BJ (cell line): ENCODE measurements around the gene DENND1A. TPM values are rescaled to one million over a fixed set of nuclear protein-coding genes. Genes with fewer than 3 reads are reported as not detected.

Source experiments
- CTCF ChIA-PET: fragments of 350-600 bp; formaldehyde crosslinking; extraction: SDS; loops from one replicate; lab custom pipeline; 2021; ENCODE audit warnings: antibody characterized with exemption, inconsistent platforms; lab: Yijun Ruan, JAX
- POLR2A ChIA-PET: fragments of 300-600 bp; sonication (Branson Sonifier 250); formaldehyde crosslinking; extraction: SDS; loops from one replicate; lab custom pipeline; 2021; ENCODE audit warnings: antibody characterized with exemption; lab: Charles Lee
- DNase-seq: peaks from one replicate; pipeline ENCODE4 v3.0.0-alpha.2; 2011; ENCODE audit warnings: low read depth
- H3K27me3 ChIP-seq: 2 replicates; pipeline ENCODE4 v1.6.0; 2011; ENCODE audit warnings: low read length; ENCODE audit not compliant: control insufficient read depth, insufficient read depth
- H3K36me3 ChIP-seq: 2 replicates; pipeline ENCODE4 v1.5.1; 2011; ENCODE audit warnings: low read length; ENCODE audit not compliant: control insufficient read depth, insufficient read depth
- H3K4me3 ChIP-seq: 2 replicates; pipeline ENCODE4 v1.5.1; 2011; ENCODE audit warnings: low read depth, mild to moderate bottlenecking, control low read depth, low read length
- polyA plus RNA-seq: library from polyadenylated mRNA; depleted of rRNA; stranded (reverse); fragments of >200 nt; gene quantifications from 2 replicates; pipeline ENCODE4 v1.2.3, GENCODE V29; 2011
- TF ChIP-seq, protein P1 (sequence below): IDR thresholded peaks from 2 replicates; pipeline ENCODE4 v1.5.1; 2011; ENCODE audit warnings: low read depth, mild to moderate bottlenecking, control low read depth, inconsistent platforms, low read length, moderate library complexity; ENCODE audit not compliant: insufficient read depth

Gene DENND1A
- polyA plus RNA-seq, 1 experiment, result 24.0 TPM

DNA sequence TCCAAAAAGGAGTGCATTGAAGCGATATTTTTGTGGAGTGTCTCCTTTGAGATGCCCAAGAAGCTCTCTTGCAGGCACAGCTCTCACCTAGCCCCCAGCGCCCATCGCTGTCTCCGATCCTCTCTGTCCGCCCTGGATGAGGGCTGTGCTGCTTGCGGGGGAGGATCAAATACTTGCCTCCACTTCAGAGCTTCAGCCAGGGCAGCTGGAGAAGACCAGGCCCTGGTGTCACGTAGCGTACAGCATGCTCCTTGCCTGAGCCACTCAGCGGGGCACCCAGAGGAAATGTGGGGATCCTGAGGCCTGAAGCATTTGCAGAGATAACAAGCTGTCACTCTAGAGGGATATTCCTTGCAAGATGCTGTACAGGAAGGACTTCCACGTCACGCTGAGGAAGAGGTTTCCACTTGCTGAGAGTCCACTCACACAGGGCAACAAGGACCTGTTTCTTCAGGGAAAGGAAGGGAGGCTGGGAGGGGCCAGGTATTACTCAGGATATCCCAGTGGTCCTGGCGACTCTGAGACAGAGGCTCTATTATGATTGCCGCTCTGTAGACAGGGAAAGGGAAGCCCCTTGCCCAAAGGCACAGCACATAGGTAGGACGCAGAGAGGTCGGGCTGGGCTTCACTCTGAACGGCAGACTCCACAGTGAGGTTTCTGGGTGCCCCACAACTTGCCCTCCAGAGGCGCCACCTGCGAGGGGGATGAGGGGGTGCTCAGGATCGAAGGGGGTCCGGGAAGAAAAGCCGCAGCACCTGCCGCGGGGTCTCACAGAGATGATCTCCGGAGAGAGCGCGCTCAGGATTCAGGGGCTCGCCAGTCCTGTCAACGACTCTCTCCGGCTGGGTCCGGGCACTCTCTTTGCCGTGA lies 510.0 kb downstream of the DENND1A start:
- Histone ChIP-seq H3K36me3 (peaks cover 2% of the 10 kb centered on the region), H3K4me3 (no peak overlapping the region), H3K27me3 (no peaks in the 10 kb centered on the region)
- ChIA-PET POLR2A (no interaction called here), CTCF (no interaction called here)
- DNase-seq, result no peak
- TF ChIP-seq, protein P1, sequence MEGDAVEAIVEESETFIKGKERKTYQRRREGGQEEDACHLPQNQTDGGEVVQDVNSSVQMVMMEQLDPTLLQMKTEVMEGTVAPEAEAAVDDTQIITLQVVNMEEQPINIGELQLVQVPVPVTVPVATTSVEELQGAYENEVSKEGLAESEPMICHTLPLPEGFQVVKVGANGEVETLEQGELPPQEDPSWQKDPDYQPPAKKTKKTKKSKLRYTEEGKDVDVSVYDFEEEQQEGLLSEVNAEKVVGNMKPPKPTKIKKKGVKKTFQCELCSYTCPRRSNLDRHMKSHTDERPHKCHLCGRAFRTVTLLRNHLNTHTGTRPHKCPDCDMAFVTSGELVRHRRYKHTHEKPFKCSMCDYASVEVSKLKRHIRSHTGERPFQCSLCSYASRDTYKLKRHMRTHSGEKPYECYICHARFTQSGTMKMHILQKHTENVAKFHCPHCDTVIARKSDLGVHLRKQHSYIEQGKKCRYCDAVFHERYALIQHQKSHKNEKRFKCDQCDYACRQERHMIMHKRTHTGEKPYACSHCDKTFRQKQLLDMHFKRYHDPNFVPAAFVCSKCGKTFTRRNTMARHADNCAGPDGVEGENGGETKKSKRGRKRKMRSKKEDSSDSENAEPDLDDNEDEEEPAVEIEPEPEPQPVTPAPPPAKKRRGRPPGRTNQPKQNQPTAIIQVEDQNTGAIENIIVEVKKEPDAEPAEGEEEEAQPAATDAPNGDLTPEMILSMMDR, result no peak

DNA sequence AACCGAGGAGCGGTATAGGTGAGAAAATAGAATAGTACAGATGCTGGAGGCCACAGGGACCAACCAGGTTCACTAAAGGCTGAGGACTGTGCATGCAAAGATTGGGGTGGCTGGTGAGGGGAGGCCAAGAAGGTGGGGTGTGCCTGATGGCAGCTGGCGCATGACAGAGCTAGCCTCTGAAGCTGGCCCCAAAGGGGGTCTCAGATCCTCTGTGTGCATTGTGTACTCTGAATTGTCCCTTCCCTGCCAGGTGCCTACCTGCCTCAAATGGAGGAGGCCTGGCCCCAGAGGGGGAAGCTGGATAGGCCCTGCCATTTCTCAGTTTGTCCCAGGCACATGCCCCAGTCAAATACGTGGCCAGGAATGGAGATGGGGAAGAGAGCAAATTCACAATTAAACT lies 510.8 kb downstream of the DENND1A start:
- no peak overlapping the region for H3K4me3 ChIP-seq
- TF ChIP-seq, protein P1, result no peak
- POLR2A ChIA-PET, result no interaction called here
- CTCF ChIA-PET, result no interaction called here
- peaks cover 2% of the 10 kb centered on the region for H3K36me3 ChIP-seq
- no peak for DNase-seq
- no peaks in the 10 kb centered on the region for H3K27me3 ChIP-seq

DNA sequence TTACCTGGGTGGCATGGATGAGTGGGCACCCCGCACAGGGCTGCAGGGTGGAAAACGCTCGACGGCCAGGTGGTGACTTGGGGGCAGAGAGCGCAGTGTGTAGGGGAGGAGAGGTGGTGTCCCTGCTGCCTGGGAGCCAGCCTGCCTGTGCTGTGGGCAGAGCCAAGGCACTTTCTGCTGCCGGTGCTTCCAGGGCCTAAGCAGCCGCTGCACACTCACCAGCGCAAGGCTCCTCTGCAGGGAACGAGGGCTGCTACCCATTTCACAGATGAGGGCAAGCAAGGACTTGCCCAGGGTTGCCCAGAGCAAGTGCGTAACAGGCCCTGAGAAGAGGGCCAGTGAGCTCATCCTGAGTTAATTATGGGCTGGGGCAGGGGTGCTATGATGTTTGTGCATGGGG lies 511.4 kb downstream of the DENND1A start:
- ChIA-PET CTCF (no interaction called here), POLR2A (no interaction called here)
- no peak for DNase-seq
- Histone ChIP-seq H3K36me3 (peaks cover 2% of the 10 kb centered on the region), H3K27me3 (no peaks in the 10 kb centered on the region), H3K4me3 (no peak overlapping the region)
- TF ChIP-seq, protein P1, result no peak

DNA sequence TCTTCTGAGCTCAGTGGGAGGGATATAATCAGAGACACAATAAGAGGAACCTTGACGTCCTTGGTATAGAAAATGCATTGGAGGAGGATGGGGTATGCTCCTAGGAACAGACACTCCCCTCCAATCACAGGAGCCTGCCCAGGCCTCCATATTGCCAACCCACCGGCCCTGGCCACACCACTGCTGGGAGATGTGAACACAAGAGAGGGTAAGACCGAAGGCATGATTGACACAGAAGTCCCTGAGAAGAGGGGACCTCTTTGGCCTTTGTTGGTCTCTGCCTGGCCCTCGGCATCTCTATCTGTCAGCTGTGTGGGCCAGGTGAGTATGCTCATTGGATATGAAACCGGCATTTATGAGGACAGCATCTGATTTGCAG lies 511.9 kb downstream of the DENND1A start:
- Histone ChIP-seq H3K4me3 (no peak overlapping the region), H3K36me3 (peaks cover 2% of the 10 kb centered on the region), H3K27me3 (no peaks in the 10 kb centered on the region)
- POLR2A ChIA-PET, result no interaction called here
- DNase-seq, result no peak
- TF ChIP-seq, protein P1, result no peak
- CTCF ChIA-PET, result no interaction called here

DNA sequence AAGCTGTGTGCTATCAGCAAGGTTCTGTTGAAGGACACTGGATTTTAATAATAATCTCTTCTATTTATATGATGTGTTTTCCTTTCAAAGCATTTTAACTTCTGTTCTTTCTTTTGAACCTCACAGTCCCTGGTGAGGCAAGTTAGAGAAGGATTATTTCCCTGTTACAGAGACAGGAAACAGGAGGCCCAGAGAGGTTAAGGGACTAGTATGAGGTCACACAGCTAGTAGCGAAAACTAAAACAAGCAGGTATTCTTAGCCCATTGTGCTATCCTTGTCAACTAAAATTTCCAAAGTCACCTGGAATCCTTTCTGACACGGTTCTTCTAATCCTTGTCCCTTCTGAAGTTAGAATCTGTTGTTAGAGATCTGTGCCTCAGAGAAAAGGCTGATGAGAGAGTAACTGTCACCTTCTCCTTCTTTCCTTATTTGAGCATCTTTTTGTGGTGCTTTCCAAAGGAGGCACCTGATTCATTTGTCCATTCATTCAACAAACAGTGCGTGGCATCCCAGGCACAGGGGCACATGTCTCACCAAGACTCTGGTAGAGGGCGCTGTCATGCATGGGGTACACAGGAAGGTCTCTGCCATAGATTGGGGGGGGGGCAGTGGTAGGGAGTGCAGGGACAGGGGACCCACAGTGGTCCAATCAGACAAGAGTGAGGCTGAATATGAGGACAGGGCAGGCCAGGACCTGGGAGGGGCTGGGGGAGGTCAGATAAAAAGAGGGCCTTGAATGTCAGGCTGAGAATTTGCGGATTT lies 512.5 kb downstream of the DENND1A start:
- CTCF ChIA-PET, result no interaction called here
- DNase-seq, result no peak
- no peaks in the 10 kb centered on the region for H3K27me3 ChIP-seq
- no peak overlapping the region for H3K4me3 ChIP-seq
- POLR2A ChIA-PET, result no interaction called here
- TF ChIP-seq, protein P1, result no peak
- peaks cover 2% of the 10 kb centered on the region for H3K36me3 ChIP-seq
